GM21423 (cell line): ENCODE results near the gene BATF3.
A peak's percentile ranks its signal among the peaks of the same experiment; 100 is the strongest.

ENCODE experiments used
- ATAC-seq: cut with Tn5 transposase; IDR thresholded peaks from one replicate; pipeline ENCODE4 v1.9.1; 2021; ENCODE audit warnings: mild to moderate bottlenecking, moderate library complexity; ENCODE audit not compliant: unreplicated experiment

Gene BATF3

DNA sequence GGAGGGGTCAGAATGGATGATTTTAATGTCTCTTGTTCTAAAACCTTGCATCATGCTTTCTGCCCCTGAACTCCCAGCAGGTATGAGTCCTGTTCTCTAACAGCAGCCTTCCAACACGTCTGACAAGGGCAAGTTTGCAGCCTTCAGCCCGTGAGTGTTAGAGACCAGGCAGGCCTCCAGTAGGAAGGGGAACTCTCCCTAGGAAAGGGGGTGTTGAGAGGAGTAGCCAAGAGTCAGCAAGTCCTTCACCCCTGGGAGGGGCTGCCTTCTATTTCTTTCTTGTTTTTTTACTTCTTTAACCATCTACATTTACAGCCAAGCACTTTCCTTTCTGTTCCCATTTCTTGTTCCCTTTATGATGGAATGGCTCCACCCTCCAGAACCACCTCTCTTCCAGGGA, 14.2 kb downstream of the BATF3 start:
- ATAC-seq, result no peak

DNA sequence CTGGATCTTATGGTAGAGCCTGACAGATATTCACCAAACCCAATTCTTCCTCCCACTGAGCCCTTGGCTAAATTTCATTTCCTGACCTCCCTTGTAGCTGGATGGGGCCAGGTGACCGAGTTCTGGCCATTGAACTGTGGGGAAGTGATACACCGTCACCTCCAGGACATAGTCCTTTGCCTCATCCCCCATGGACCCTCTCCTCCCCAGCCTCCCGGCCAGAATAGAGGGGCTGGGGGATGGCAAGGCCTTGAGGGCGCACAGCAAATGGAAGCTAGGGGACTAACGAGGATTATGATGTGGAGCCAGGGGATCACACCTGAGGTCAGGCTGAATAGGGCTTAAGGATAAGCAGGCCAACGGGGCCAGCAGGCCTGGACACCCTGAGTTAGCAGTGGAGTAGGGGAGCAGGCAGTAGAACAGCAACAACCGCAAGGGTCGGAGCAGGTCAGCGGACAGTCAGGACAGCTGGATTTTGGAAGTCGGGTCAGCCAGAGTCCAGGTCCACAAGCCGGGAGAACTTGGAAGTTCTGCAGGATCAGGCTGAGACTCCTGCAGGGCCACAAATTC, 15.0 kb downstream of the BATF3 start:
- no peak for ATAC-seq

DNA sequence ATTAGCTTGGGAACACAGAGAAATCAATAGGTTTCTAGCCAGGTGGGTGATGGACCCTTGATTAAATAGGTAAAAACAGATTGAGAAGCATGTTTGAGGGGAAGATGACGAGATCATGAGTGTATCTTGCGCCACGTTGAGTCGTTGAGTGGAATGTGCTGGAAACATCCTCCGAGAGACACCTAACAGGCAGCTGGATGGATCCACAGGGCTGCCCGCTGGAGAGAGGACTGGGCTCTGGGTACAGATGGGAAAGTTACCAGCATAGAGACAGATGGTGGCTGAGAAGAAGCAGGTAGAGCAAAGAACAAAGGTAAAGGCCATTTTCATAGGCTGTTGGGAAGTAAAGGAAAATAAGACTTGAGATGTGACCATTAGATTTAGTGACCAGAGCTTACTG, 15.6 kb downstream of the BATF3 start:
- ATAC-seq, result no peak

DNA sequence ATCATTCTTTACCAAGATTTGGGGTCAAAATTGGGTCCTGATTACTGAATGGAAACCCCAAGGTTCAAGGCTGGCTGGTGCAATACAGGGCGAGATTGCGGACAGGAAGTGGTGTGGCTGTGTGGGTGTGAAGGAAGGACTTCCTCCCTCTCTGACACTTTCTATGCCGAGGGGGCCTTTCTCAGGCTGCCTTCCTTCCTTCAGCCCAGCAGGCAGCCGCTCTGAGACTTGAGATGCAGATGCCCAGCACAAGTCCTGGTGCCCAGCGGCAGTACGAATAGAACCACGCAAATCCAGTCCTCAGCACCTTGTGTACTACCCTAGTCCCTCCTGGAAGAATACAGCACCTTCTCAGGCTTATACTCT, 16.3 kb downstream of the BATF3 start:
- ATAC-seq, result peak; percentile 81

DNA sequence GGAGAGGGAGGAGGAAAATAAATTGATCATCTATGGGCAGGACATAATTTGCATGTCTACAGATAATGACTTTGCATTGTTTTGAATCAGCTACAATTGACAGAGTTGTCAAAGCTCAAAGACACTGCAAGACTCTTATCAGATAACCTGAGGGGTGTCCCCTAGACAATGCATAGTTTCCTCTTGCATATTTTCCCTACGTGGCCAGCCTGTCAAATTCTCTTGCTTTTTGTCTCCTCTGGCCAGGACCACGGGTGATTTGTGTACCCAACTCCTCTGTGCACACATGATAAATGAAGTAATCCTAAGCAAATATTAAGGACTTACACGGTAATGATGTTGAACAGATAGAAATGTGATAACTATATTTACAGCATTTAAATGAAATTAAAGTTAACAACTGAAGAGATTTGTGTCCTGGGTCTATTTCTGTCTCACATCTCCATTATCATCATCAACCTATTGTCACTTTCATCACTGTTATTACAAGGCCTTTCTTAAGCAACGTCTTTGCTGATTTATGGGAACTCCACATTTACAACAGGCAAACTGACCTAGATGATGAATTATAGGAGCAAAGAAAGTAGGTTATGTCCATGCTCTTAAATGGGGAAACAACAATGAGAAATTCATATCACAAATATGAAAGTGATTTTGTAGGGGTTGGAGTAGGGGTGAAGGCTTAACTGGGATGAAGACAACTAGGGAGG, 18.8 kb downstream of the BATF3 start:
- no peak for ATAC-seq

DNA sequence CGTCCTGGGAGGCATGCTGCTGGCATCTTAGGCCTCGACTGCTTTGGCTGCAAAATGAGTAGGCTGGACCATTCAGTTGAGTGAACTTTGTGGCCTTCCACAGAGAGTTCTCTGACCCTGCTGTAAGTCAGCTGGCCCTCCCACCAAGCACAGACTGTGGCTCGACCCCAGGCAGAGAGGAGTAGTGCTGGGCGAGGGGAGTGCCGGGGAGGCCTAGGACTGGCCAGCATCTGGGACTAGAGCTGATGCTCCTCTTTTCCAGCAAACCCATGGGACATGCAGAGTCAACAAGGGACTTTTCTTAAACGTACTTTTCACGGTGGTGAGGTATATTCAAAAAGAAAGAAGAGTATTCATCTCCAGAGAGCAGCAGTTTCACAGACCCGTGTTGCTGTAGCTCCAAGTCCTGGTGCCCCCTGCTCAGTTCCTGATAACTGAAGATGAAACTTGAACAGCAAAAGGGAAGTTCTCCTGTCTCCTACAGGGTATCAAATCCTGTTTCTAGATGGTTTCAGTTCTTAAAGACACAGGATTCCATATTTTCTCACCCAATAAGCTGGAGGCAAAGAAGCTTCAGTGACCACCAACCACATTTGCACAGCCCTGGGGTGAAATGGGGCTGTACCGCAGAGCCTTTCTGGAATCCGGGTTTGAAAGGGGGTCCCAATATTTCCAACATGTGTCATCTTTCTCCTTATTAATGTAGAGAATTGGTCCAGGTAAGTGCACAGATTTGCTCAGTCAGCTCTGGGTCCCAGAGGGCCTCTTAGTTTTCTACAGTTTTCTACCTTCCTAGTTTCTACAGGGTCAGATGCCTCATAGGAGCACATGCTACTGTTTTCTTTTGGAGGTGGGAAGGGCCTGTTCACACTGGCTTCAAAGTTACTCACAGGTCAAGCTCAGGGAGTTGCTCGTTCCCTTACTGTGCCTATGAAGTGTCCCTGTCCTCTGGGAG, 20.9 kb downstream of the BATF3 start:
- ATAC-seq, result peak; percentile 57

DNA sequence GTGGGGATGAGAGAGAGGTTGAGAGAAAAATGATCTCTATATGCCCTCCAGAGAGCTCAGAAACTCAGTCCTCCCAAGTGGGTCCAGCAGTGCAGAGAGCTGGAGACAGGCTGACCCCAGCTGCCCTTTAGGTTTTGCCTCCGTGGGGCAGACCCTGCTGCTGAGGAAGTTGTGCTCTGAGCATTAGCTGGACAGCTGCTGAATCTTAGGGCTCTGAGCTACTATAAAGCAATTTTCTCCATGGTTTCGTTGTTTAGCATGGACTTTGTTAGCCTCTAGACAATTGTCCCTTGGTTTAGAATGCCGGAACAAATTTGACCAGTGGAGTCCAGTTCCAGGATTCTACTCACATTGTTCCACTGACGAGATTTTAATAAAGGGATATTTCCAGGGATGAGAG, 22.1 kb downstream of the BATF3 start:
- no peak for ATAC-seq

DNA sequence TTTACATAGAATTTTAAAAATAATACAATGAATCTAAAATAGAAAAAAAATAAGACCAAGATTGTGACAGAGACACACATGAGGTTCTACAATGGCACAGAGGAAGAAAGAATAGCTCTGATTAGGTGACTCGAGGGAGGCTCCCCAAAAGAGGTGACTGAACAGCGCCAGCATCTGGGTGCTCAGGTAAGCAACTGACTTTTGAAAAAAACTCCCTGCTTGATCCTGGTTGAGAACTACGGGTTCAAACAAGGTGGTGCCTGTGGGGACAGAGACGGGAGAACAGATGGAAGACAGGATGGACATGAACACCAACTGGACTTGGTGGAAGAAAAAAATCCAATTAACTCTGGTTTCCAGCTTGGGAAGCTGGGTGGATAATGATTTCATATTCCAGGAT, 22.5 kb downstream of the BATF3 start:
- ATAC-seq, result no peak

DNA sequence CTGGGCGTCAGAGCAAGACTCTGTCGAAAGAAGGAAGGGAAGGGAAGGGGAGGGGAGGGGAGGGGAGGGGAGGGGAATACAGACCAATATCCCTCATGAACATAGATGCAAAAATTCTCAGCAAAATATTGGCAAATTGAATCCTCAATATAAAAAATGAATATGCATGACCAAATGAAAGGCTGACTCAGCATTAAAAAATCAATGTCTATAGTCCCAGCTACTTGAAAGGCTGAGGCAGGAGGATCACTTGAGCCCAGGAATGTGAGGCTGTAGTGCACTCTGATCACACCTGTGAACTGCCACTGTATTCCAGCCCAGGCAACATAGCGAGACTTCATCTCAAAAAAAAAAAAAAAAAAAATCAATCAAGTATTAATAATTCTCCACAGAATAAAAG, 24.0 kb downstream of the BATF3 start:
- ATAC-seq, result no peak

DNA sequence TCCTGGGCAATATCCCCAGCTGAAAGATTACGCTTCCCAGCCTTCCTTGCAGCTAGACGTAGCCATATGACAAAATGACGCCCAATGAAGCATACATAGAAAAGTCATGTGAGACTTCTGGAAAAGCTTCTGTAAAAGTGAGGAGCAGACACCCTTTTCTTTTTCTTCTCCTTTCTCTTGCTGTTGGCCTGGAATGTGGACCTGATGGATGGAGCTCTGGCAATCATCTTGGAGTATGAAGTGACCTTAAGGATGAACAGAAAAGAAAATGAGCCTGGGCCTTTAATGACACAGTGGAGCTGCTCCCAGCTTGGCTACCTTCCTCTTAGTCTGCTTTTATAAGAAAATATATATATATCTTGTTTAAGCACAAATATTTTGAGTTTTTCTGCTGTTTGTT, 24.8 kb downstream of the BATF3 start:
- no peak for ATAC-seq

DNA sequence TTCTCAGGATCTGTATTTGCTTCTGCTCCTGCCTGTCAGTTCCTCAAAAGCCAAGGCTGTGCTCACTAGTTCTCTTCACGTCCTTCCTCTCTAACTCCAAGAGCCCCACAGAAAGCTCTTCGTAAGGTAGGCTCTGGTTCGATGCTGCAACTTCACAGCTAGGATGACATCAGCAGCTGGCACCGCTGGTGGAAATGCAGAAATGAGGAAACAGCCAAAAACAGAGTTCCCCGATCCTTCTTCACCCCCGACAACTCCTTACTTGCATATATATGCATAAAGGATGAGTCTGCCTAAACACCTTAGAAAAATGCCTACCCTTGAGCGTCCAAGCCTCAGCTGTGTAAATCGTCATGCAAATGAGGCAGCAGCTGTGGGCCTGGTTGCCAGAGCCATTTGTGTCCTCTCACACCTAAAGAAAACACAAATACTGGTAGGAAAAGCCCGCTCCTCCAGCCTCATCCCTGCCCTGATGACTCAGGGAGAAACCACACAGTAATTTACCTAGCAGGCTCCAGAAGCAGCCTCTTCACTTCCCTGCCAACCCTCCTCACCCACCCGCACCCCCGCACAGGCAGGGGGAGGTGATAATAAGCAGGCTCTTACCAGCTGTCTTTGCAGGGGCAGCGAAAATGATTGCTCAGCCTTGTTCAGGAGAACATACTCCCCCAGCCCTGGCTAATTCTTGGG, 28.2 kb downstream of the BATF3 start:
- ATAC-seq, result no peak

DNA sequence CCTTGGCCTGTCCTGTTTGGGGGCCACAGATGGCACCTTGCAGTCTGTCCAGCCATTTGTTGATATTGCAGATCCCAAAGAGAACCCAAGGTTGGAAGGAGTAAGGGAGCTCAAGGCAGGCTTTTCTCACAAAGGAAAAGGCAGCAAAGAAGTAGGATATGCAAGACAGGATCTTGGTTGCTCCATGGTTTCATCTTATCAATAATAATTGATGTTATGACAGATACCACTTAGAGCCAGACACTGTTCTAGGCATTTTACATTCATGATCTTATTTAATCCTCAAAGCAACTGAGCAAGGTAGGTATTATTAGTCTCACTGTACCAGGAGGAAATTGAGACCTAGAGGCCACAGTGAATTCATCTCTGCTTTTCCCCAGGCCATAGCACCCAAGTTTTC, 28.8 kb downstream of the BATF3 start:
- ATAC-seq, result no peak

DNA sequence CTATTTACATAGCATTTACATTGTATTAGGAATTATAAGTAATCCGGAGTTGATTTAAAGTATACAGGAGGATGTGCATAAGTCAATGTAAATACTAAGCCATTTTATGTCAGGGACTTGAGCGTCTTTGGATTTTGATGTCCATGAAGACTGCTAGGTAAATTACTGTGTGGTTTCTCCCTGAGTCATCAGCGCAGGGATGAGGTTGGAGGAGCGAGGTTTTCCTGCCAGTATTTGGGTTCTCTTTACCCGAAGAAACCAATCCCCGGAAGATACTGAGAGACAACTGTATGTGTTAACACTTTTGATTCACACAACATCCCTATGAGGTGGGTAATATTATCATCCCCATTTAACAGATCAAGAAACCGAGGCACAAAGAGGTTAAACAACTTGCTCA, 29.3 kb downstream of the BATF3 start:
- ATAC-seq, result no peak

DNA sequence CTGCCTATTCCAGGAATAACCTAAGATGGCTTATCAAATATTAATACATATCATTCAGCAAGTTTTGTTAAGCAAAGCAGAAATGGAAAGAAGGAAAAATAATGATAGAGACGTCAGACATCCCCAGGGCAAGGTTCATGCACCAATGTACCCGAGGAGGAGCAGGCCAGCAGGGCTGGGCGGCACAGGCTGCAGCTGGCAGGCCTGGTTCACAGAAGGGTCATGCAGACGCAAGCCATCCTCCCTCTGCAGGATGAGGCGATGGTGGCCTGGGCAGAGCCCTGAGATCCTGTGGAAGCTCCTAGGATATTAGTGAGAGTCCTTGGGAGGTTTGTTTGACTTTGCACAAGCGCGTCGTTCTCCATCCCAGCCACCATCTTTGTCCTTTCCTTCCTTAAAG, 30.0 kb downstream of the BATF3 start:
- no peak for ATAC-seq

DNA sequence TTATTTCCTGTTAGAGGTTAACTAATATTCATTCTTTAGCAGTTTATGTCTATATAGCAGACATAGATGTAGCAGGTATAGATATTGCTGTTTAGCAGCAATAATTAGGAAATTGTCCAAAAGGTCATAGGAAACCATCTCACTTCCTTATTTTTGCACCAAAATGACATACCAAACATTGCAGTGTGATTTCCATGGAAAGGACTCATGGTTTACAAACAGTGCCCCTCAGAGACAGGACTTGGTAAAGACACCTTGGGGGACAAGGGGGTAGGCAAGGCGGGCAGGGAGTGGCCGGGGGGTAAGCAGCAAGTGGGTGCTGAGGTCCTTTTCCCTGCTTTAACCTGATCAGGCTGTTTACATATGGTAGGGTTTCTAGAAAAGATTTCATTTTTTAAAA, 30.5 kb downstream of the BATF3 start:
- no peak for ATAC-seq

DNA sequence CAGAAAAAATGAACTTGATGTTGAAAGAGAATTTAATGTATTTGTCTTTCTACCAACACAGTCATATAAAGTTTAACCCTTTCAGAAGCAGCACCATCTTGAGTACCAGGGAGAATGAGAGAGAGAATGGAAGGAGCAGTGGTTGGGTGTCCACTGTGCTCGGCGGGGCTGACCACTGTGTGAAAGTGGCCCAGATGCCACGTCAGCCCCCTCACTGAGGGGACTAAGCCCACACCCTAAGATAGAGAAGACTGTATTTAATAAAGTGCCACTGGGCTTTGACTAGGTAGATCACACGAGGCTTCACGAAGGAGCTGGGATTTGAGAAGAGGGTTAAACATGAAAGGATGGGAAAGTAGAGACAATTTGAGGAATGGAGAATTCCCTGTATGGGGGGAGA, 31.2 kb downstream of the BATF3 start:
- ATAC-seq, result no peak

DNA sequence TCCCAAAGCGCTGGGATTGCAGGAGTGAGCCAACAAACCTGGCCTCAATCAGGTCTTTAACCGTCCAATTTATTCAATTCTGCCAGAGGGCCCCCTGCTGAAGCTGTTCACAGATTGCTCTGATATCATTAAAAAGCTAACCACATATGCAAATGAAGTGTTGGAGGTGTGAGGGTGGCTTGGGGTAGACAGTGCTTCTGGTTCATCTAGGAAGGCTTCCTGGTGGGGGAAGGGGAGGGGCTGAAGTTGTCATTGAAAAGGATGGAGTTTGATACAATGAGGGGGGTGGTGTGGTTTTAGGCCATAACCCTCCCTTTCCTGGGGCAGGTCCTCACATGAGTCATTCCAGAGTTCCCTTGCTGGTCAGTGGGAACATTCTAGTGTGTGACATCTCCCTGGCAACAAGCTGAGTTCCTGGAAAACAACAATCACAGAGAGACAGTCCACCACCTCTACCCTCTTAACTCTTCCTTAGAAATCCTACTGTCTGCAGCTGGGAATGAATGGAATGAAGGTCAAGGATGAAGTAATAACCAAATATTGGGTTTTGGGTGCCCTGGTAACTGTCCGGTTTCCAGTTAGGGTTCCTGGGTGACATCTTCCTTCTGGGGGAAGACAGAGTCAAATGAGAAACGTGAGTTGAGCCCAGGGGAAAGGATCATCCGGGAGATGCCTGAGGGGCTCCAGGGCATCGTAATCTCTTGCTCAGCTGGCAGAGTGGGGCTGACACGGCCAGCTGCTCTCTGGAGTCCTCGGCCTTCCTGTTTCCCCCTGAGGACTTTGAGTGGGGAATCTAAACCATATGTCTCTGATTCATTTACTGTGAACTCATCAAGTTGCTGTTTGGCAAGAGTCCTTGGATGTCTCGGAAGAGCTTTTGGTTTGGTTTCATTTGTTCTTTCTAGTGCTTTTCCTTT, 32.2 kb downstream of the BATF3 start:
- peak; percentile 45 for ATAC-seq

DNA sequence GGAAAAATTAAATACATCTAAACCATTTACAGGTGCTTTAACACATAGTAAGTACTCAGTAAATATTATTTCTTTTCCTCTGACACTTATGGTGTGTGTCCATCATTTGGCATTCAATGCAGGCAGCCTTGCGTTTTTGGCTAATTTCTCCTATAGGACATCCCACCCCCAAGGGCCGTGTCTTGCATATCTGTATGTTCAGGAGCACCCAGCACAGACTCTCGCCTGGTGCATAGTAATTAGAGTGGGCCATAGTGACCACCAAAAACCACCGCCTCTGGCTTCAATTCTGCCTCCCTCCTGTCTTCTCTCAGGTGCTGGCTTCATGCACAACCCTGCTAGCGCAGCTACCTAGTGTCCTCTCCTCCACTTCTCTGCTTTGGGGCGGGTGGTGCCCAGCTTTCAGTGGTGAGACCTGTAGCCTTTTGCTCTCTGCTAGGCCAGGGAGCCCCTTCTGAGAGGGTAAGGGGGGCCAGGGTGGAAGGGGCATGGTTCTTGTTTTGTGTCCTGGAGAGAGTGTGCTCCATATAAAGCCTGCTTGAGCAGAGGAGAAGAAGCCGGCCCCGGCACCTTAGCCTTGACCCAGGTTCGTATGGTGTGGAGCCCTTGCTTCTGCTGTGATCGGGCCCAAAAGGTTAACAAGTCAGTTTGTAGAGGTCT, 33.4 kb downstream of the BATF3 start:
- ATAC-seq, result no peak

DNA sequence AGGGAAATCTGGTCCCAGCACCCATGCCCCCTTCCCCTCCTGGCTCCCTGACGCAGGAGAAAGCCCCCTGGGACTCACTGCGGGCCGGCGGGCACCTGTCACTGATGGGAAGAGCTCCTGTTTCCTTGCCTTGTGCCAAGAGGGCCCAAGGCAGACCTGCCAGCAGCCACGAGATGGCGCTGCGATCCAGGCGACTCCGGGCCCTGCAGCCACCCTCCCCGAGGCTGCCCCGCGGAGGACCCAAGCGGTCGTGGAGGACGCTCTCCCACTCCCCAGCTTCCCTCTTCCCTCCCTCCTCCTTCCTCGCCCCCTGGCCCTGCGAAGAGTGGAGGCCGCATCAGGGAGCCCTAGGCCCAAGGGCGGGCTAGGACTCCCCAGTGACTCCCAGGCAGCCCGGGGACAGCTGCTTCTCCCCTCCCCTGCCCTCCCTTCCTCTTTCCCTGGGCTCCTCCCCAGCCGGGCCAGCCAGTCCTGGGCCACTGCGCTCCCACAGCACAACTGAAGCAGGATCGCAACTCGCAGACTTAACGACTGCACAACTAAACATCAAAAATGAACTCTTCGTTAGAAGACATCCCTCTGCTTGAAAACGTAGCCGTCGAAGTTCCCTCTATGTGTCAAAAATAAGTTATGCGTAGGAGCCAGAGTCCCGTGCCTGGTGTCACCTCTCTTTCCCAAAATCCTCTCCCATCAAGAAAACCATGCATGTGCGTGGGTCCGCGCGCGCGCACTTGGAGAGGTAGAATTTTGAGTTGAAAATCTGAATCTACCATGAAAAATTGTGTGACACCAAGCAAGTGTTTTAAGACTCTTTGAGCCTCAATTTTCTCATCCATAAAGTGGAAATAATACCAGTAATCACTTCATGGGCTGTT, 34.2 kb downstream of the BATF3 start:
- ATAC-seq, result peak; percentile 88
